Lower leg skin (tissue), 3 donors: ENCODE results near the gene HIF3A.

Source experiments
- POLR2A ChIP-seq, 2 donors: fragments of 450-650 bp; IDR thresholded peaks; one replicate each; pipeline ENCODE4 v1.6.1; 2016 to 2017; ENCODE audit warnings: antibody characterized with exemption in 2 of 2, mild to moderate bottlenecking in 1 of 2, moderate library complexity in 1 of 2
- TF ChIP-seq, protein P1 (sequence below), 3 donors: fragments of 450-650 bp; IDR thresholded peaks; one replicate each; pipeline ENCODE4 v1.5.1; 2016; ENCODE audit warnings: antibody characterized with exemption in 3 of 3, mild to moderate bottlenecking in 3 of 3, moderate library complexity in 2 of 3

DNA sequence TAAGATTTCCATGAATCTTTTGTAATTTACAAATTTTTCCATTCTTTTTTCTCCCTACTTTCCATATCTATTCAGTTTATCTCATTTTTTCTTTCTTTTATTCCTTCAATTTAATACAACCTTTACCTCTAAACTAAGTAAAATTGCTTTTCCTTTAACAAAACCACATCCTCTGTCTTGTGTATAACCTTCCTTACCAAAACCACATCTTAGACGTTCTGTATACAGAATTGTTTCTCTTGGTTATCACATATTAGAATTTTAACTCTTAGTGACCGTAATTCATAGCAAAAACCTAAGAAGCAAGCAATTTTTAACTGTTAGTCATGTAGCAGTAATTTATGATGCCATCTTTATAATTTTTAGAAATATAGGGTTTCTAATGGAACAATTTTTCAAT lies 65.1 kb downstream of the HIF3A start:
- no peak for TF ChIP-seq POLR2A (IDR thresholded peaks at IDR 0.05)
- TF ChIP-seq, protein P1, sequence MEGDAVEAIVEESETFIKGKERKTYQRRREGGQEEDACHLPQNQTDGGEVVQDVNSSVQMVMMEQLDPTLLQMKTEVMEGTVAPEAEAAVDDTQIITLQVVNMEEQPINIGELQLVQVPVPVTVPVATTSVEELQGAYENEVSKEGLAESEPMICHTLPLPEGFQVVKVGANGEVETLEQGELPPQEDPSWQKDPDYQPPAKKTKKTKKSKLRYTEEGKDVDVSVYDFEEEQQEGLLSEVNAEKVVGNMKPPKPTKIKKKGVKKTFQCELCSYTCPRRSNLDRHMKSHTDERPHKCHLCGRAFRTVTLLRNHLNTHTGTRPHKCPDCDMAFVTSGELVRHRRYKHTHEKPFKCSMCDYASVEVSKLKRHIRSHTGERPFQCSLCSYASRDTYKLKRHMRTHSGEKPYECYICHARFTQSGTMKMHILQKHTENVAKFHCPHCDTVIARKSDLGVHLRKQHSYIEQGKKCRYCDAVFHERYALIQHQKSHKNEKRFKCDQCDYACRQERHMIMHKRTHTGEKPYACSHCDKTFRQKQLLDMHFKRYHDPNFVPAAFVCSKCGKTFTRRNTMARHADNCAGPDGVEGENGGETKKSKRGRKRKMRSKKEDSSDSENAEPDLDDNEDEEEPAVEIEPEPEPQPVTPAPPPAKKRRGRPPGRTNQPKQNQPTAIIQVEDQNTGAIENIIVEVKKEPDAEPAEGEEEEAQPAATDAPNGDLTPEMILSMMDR (IDR thresholded peaks at IDR 0.05): no peak
